Parathyroid adenoma (tissue), 2 donors: Measurements from ENCODE around the gene METAP1.
"Not testable (repeated sequence)": the region's sequence is repeated elsewhere in the genome, so short reads cannot be mapped to it uniquely, and the experiment has no call there.

Experiments
- H2AFZ ChIP-seq: fragments of 300-600 bp; sonication (generic); one replicate; pipeline ENCODE4 v1.7.0; 2017; ENCODE audit warnings: antibody characterized with exemption, mild to moderate bottlenecking
- H3K27ac ChIP-seq: fragments of 300-600 bp; sonication (generic); one replicate; pipeline ENCODE4 v1.7.0; 2017
- H3K27me3 ChIP-seq: fragments of 300-600 bp; sonication (generic); one replicate; pipeline ENCODE4 v1.7.0; 2017; ENCODE audit warnings: low read length; ENCODE audit not compliant: control insufficient read depth, insufficient read depth
- H3K36me3 ChIP-seq: fragments of 300-600 bp; sonication (generic); one replicate; pipeline ENCODE4 v1.7.0; 2017; ENCODE audit warnings: low read length; ENCODE audit not compliant: control insufficient read depth, insufficient read depth
- H3K4me1 ChIP-seq: fragments of 300-600 bp; sonication (generic); one replicate; pipeline ENCODE4 v1.7.0; 2017; ENCODE audit warnings: control low read depth
- H3K4me2 ChIP-seq: fragments of 300-600 bp; sonication (generic); one replicate; pipeline ENCODE4 v1.7.0; 2017; ENCODE audit warnings: low read length
- H3K4me3 ChIP-seq: fragments of 300-600 bp; sonication (generic); one replicate; pipeline ENCODE4 v1.7.0; 2017; ENCODE audit warnings: low read depth, low read length
- H3K79me2 ChIP-seq: fragments of 300-600 bp; sonication (generic); one replicate; pipeline ENCODE4 v1.7.0; 2017; ENCODE audit warnings: control low read depth
- H3K9ac ChIP-seq: fragments of 300-600 bp; sonication (generic); one replicate; pipeline ENCODE4 v1.7.0; 2017; ENCODE audit warnings: mild to moderate bottlenecking
- H3K9me3 ChIP-seq: fragments of 300-600 bp; sonication (generic); one replicate; pipeline ENCODE4 v1.7.0; 2017; ENCODE audit warnings: low read length; ENCODE audit not compliant: control insufficient read depth
- CTCF ChIP-seq: fragments of 300-600 bp; sonication (generic); IDR thresholded peaks from one replicate; pipeline ENCODE4 v1.7.0; 2017; ENCODE audit warnings: antibody characterized with exemption, mild to moderate bottlenecking
- donor health status: primary hyperparathyroidism.

METAP1 gene

GRCh38 chr4:99078931-99079624, 83.6 kb downstream of the METAP1 start:
- Histone ChIP-seq H3K4me1 (peaks cover 3% of the 10 kb centered on the region), H3K27me3 (no peaks in the 10 kb centered on the region), H3K4me2 (no peak overlapping the region), H3K27ac (no peak overlapping the region), H3K9me3 (no peaks in the 10 kb centered on the region), H2AFZ (no peak overlapping the region), H3K9ac (no peak overlapping the region), H3K79me2 (no peaks in the 10 kb centered on the region), H3K36me3 (no peaks in the 10 kb centered on the region), H3K4me3 (no peak overlapping the region)
- TF ChIP-seq CTCF, result no peak

- Histone ChIP-seq H2AFZ (no peak overlapping the region), H3K9ac (no peak overlapping the region), H3K4me1 (peaks cover 3% of the 10 kb centered on the region), H3K27me3 (no peaks in the 10 kb centered on the region), H3K79me2 (no peaks in the 10 kb centered on the region), H3K9me3 (no peaks in the 10 kb centered on the region), H3K27ac (no peak overlapping the region), H3K4me3 (no peak overlapping the region), H3K4me2 (no peak overlapping the region), H3K36me3 (no peaks in the 10 kb centered on the region)
- TF ChIP-seq CTCF, result no peak
Measured at GRCh38 chr4:99079625-99080295, 84.2 kb downstream of the METAP1 start.

GRCh38 chr4:99080869-99081268, 85.3 kb downstream of the METAP1 start:
- H3K9ac ChIP-seq, H3K36me3 ChIP-seq, H3K4me2 ChIP-seq, H3K27me3 ChIP-seq, H3K9me3 ChIP-seq, H3K4me3 ChIP-seq, H2AFZ ChIP-seq, H3K27ac ChIP-seq, H3K4me1 ChIP-seq, H3K79me2 ChIP-seq: not testable (repeated sequence)

- Histone ChIP-seq H3K9ac (no peak overlapping the region), H3K4me2 (no peak overlapping the region), H3K36me3 (no peaks in the 10 kb centered on the region), H2AFZ (no peak overlapping the region), H3K27me3 (no peaks in the 10 kb centered on the region), H3K9me3 (no peaks in the 10 kb centered on the region), H3K27ac (no peak overlapping the region), H3K4me3 (no peak overlapping the region), H3K79me2 (no peaks in the 10 kb centered on the region), H3K4me1 (peaks cover 3% of the 10 kb centered on the region)
- no peak for TF ChIP-seq CTCF
Measured at GRCh38 chr4:99082192-99082591, 86.7 kb downstream of the METAP1 start.

GRCh38 chr4:99084595-99084994, 89.1 kb downstream of the METAP1 start:
- no peak overlapping the region for H3K9ac ChIP-seq
- no peaks in the 10 kb centered on the region for H3K27me3 ChIP-seq
- no peak overlapping the region for H3K27ac ChIP-seq
- TF ChIP-seq CTCF, result no peak
- H3K4me2 ChIP-seq, result no peak overlapping the region
- H2AFZ ChIP-seq, result no peak overlapping the region
- H3K4me1 ChIP-seq, result no peaks in the 10 kb centered on the region
- H3K36me3 ChIP-seq, result no peaks in the 10 kb centered on the region
- no peaks in the 10 kb centered on the region for H3K79me2 ChIP-seq
- H3K9me3 ChIP-seq, result no peaks in the 10 kb centered on the region
- no peak overlapping the region for H3K4me3 ChIP-seq
